HG02938 (cell line): ENCODE results near the gene TEX35.

Source experiments
- ATAC-seq: cut with Tn5 transposase; IDR thresholded peaks from one replicate; pipeline ENCODE4 v1.9.1; 2021; ENCODE audit warnings: mild to moderate bottlenecking, moderate library complexity; ENCODE audit not compliant: unreplicated experiment

Gene TEX35

GRCh38 chr1:178512566-178513277 is at the start of gene TEX35:
TEX35 (plus strand) TSS chr1:178513109; CDS start chr1:178513189, 80 bp downstream.
- ATAC-seq, result no peak

- no peak for ATAC-seq
Observed at GRCh38 chr1:178464141-178464540, 48.8 kb upstream of the TEX35 start.

- no peak for ATAC-seq
Observed at GRCh38 chr1:178464566-178464965, 48.3 kb upstream of the TEX35 start.

- no peak for ATAC-seq
Observed at GRCh38 chr1:178465011-178465410, 47.9 kb upstream of the TEX35 start.

GRCh38 chr1:178467837-178468236 is 45.1 kb upstream of the TEX35 start:
- ATAC-seq, result no peak

GRCh38 chr1:178470411-178470960 is 42.4 kb upstream of the TEX35 start:
- no peak for ATAC-seq

- no peak for ATAC-seq
Observed at GRCh38 chr1:178472531-178472930, 40.4 kb upstream of the TEX35 start.

GRCh38 chr1:178477373-178477772 is 35.5 kb upstream of the TEX35 start:
- ATAC-seq, result no peak

GRCh38 chr1:178477841-178478240 is 35.1 kb upstream of the TEX35 start:
- ATAC-seq, result no peak

- ATAC-seq, result no peak
Observed at GRCh38 chr1:178483251-178483957, 29.5 kb upstream of the TEX35 start.

- ATAC-seq, result no peak
Observed at GRCh38 chr1:178484698-178485225, 28.1 kb upstream of the TEX35 start.

GRCh38 chr1:178485541-178485981 is 27.3 kb upstream of the TEX35 start:
- ATAC-seq, result no peak

- no peak for ATAC-seq
Observed at GRCh38 chr1:178486100-178487069, 26.5 kb upstream of the TEX35 start.

GRCh38 chr1:178487070-178487615 is 25.8 kb upstream of the TEX35 start:
- no peak for ATAC-seq

GRCh38 chr1:178488393-178488792 is 24.5 kb upstream of the TEX35 start:
- no peak for ATAC-seq

GRCh38 chr1:178489399-178489798 is 23.5 kb upstream of the TEX35 start:
- ATAC-seq, result no peak

- no peak for ATAC-seq
Observed at GRCh38 chr1:178490136-178490535, 22.8 kb upstream of the TEX35 start.

- ATAC-seq, result no peak
Observed at GRCh38 chr1:178490967-178491366, 21.9 kb upstream of the TEX35 start.

- ATAC-seq, result no peak
Observed at GRCh38 chr1:178491721-178492120, 21.2 kb upstream of the TEX35 start.

- no peak for ATAC-seq
Observed at GRCh38 chr1:178492341-178492740, 20.6 kb upstream of the TEX35 start.
